Bronchial epithelial cell (primary cell): Measurements from ENCODE around the gene COL5A1. TPM values are rescaled to one million over a fixed set of nuclear protein-coding genes. Genes with fewer than 3 reads are reported as not detected.

Experiments used
- DNase-seq: peaks from one replicate; pipeline ENCODE4 v3.0.0-alpha.2; 2010; ENCODE audit warnings: low read depth
- FAIRE-seq: peaks from 2 replicates; lab custom pipeline; 2011; peaks lifted over from hg19 to GRCh38; lab: Jason Lieb, UNC
- H3K27me3 ChIP-seq: 2 replicates; pipeline ENCODE4 v1.5.1; 2011; ENCODE audit warnings: low read length; ENCODE audit not compliant: control insufficient read depth, insufficient read depth
- H3K36me3 ChIP-seq: 2 replicates; pipeline ENCODE4 v1.5.1; 2011; ENCODE audit warnings: low read length; ENCODE audit not compliant: control insufficient read depth, insufficient read depth
- H3K4me3 ChIP-seq: 2 replicates; pipeline ENCODE4 v1.5.1; 2011; ENCODE audit warnings: mild to moderate bottlenecking, low read depth, low read length, control low read depth
- CTCF ChIP-seq: IDR thresholded peaks from 2 replicates; pipeline ENCODE4 v1.5.1; 2011; ENCODE audit warnings: mild to moderate bottlenecking, moderate library complexity, low read length, control low read depth, inconsistent platforms; ENCODE audit not compliant: insufficient read depth, severe bottlenecking
- total RNA-seq: library from RNA; depleted of rRNA; stranded (reverse); fragments of >200 nt; gene quantifications from 2 replicates; pipeline ENCODE4 v1.2.1, GENCODE V29; 2014

Gene COL5A1
- total RNA-seq, 1 donor from 2014 or later = 6.3 TPM

GRCh38 chr9:134887686-134888602 is 246.3 kb downstream of the COL5A1 start:
- DNase-seq = no peak
- FAIRE-seq = no peak
- no peak for TF ChIP-seq CTCF

GRCh38 chr9:134888603-134889190 is 247.1 kb downstream of the COL5A1 start:
- Histone ChIP-seq H3K36me3 (no peaks in the 10 kb centered on the region), H3K4me3 (no peak overlapping the region), H3K27me3 (no peaks in the 10 kb centered on the region)
- no peak for DNase-seq
- FAIRE-seq = no peak
- no peak for TF ChIP-seq CTCF

More at GRCh38 chr9:134887686-134888602, 246.3 kb downstream of the COL5A1 start:
- H3K36me3 ChIP-seq = no peaks in the 10 kb centered on the region
- no peak overlapping the region for H3K4me3 ChIP-seq
- H3K27me3 ChIP-seq = no peaks in the 10 kb centered on the region

DNA sequence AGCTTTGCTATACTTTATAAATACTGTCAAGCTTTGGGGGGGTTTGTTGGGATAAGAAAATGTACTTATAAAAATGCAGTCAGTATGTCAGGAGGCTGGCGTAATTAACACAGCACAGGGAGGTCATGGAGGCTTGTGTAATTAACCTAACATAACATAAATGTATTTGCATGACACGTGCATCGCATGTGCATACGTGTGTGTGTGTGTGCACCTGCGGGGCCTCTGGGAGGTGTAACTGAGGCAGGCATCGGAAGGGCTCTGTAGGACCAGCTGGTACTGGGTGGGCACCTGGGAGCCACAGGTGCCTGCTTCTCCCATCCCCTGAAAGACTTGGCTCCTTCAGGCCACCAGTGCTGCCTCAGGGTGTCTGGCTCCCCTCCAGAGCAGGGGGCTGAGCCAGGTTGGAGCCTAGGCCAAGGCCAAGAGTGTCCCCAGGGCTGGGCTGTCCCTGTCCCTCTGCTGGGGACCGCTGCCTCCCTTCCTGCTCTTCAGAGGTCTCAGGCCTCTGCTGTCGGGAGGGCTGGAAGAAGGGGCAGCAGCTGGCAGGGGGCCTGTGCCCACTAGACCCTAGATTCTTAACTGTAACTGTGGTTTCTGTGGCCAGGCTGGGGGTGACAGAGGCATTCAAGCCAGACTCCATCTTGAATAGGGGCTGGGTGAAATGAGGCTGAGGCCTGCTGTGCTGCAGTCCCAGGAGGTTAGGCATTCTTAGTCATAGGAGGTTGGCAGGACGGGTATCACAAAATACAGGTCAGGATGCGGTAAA is 248.0 kb downstream of the COL5A1 start:
- Histone ChIP-seq H3K27me3 (no peaks in the 10 kb centered on the region), H3K36me3 (no peaks in the 10 kb centered on the region), H3K4me3 (no peak overlapping the region)
- TF ChIP-seq CTCF = no peak
- DNase-seq = no peak
- no peak for FAIRE-seq

- no peak for FAIRE-seq
- no peak for TF ChIP-seq CTCF
- H3K36me3 ChIP-seq = no peaks in the 10 kb centered on the region
Measured at GRCh38 chr9:134890155-134890495, 248.5 kb downstream of the COL5A1 start.

DNA sequence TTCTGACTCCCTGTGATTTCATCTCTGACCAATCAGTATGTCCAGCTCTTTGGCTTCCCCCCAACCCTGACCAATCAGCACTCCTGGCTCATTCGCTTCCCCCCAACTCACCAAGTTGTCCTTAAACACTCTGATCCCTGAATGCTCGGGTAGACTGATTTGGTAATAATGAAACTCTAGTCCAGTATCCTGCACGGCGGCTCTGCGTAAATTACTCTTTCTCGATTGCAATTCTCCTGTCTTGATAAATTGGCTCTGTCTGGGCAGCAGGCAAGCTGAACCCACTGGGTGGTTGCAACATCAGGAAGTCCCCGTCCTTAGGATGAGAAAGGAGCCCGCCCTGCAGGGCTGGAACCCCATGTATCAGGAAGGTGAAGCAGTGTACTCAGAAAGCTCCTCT is 249.4 kb downstream of the COL5A1 start:
- no peak for DNase-seq
- Histone ChIP-seq H3K27me3 (no peaks in the 10 kb centered on the region), H3K36me3 (no peaks in the 10 kb centered on the region), H3K4me3 (no peak overlapping the region)
- TF ChIP-seq CTCF = no peak
- FAIRE-seq = no peak

More at GRCh38 chr9:134890155-134890495, 248.5 kb downstream of the COL5A1 start:
- Histone ChIP-seq H3K4me3 (no peak overlapping the region), H3K27me3 (no peaks in the 10 kb centered on the region)
- no peak for DNase-seq
